Heart right ventricle (tissue), 16 donors: Measurements from ENCODE around the gene PHF14. TPM values are rescaled to one million over a fixed set of nuclear protein-coding genes. Genes with fewer than 3 reads are reported as not detected.

Source experiments
- ATAC-seq, 8 donors: fragments of 200-7000 bp; cut with Tn5 transposase; one replicate each; pipeline ENCODE4 v1.9.1; 2020; ENCODE audit warnings: mild to moderate bottlenecking in 8 of 8, moderate library complexity in 8 of 8, moderate number of reproducible peaks in 1 of 8
- DNase-seq, 2 donors: peaks; one replicate each; pipeline ENCODE4 v3.0.0-alpha.2; 2020
- H3K27ac ChIP-seq, 10 donors: fragments of 200-600 bp; sonication (generic) in 2 of 10; one replicate each; pipeline versions ENCODE4 v1.5.0 to v1.8.0; 2020 to 2022; ENCODE audit warnings: mild to moderate bottlenecking in 3 of 10
- H3K27me3 ChIP-seq, 7 donors: fragments of 200-600 bp; one replicate each; pipeline ENCODE4 v1.8.0; 2021 to 2022; ENCODE audit warnings: mild to moderate bottlenecking in 2 of 7
- H3K36me3 ChIP-seq, 9 donors: fragments of 200-600 bp; sonication (generic) in 1 of 9; one replicate each; pipeline versions ENCODE4 v1.5.0 to v1.8.0; 2020 to 2022; ENCODE audit warnings: mild to moderate bottlenecking in 2 of 9
- H3K4me1 ChIP-seq, 9 donors: fragments of 200-600 bp; sonication (generic) in 1 of 9; one replicate each; pipeline versions ENCODE4 v1.5.0 to v1.8.0; 2020 to 2022; ENCODE audit warnings: mild to moderate bottlenecking in 4 of 9
- H3K4me3 ChIP-seq, 10 donors: fragments of 200-600 bp; sonication (generic) in 2 of 10; one replicate each; pipeline versions ENCODE4 v1.5.0 to v1.8.0; 2020 to 2022; ENCODE audit warnings: mild to moderate bottlenecking in 7 of 10, moderate library complexity in 2 of 10
- H3K9me3 ChIP-seq, 11 donors: fragments of 200-600 bp in 10 of 11; sonication (generic) in 2 of 11; one replicate each; pipeline versions ENCODE4 v1.5.0 to v1.8.0; 2013 to 2022; ENCODE audit warnings: mild to moderate bottlenecking in 2 of 11, control low read depth in 1 of 11, moderate library complexity in 1 of 11
- CTCF ChIP-seq, 9 donors: fragments of 200-600 bp; sonication (generic) in 2 of 9; IDR thresholded peaks; one replicate each; pipeline versions ENCODE4 v1.5.0 to v1.8.0; 2021 to 2022; ENCODE audit warnings: antibody characterized with exemption in 9 of 9, mild to moderate bottlenecking in 5 of 9, moderate library complexity in 1 of 9
- WGBS, 2 donors: extraction: QIAGEN DNeasy Blood & Tissue Kit; methylation state at CpG; one replicate each; pipeline ENCODE4 v1.1.7; 2013; ENCODE audit warnings: inconsistent platforms in 1 of 2; 5-methylcytosine and 5-hydroxymethylcytosine counted together
- intact Hi-C, 10 donors: fragments of 100-400 bp; cut with DNase I; formaldehyde crosslinking; loops; one replicate each; pipeline versions ENCODE4 v1.11.1 to v1.14.2; 2022
- polyA plus RNA-seq, 2 donors: library from polyadenylated mRNA; stranded (reverse); fragments of 200-250 nt; gene quantifications; one replicate each; pipeline ENCODE4 v1.2.3, GENCODE V29; 2013
- total RNA-seq, 10 donors: library from RNA; stranded (reverse); fragmentation: NEBNext Ultra II Directional in 3 of 10; extraction: Animal tissue kit (Norgen Biotek cat#: 25700) in 3 of 10; gene quantifications; one replicate each; pipeline versions ENCODE4 v1.2.1 to v1.2.4, GENCODE V29; 2021 to 2023
- donor health status: Arrhythmogenic right ventricular cardiomyopathy.
- donor health status: ischemic (EF 13 %, LVEDD 7.1; RV severe dilation, severe dysfunction).
- donor health status: healthy with polysubstance abuse.
- donor health status: DM: no; HTN: yes; CAD: no.
- donor health status: DM: no; HTN: no; CAD: no.
- donor health status: ischemic (EF 25% LVEDD 6.9; RV normal size, moderate dysfunction).
- donor health status: ischemic (EF 25% LVEDD 5.7; RV mildly dilated, moderate dysfunction).
- donor health status: healthy.
- donor health status: DM: yes; HTN: yes; CAD: no.
- donor health status: Ischemic cardiomyopathy.
- donor health status: ischemic (EF 35%, LVEDD 5.7; RV mildly dilated, moderate dysfunction).
- donor health status: nonischemic (EF 11% LVEDD 7.7; RV severe dilation, severe dysfunction).
- donor health status: DM: yes; HTN: yes; CAD: no.
- donor health status: PGD.
- donor health status: ischemic (EF 29% LVEDD 5.4; RV normal size, mild dysfunction).
- donor health status: nonischemic (EF 23%, LVEDD 6.1; RV moderate dilation, normal function).

The PHF14 gene
- total and polyA plus RNA-seq, 12 donors, result 11.9 to 21.4 (median 14.8) TPM

DNA sequence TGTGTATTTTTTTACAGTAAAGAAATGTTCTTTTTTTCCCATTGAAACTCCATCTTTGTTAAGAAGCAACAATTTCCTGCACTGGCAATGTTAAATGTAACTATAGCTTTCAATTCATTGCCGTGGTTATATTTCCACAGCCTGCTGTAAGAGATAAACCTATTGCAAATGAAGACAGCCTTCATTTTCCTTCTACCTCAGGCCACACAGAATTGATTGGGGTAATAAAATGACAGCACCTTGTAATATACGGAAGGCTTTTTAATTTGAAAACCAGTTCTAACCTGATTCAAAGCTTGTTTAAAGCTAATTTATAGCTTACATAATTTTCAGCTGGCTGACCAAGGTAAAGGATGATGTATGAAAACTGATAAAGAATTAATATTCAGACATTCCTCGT lies 161.9 kb downstream of the PHF14 start:
- ATAC-seq, result no peak
- intact Hi-C loops, result no loop called here
- Histone ChIP-seq H3K4me1 (no peaks in the 10 kb centered on the region), H3K27ac (no peak overlapping the region), H3K36me3 (peaks cover 0 to 22% (median 0%) of the 10 kb centered on the region in 9 donors), H3K27me3 (no peaks in the 10 kb centered on the region), H3K9me3 (no peaks in the 10 kb centered on the region), H3K4me3 (no peak overlapping the region)
- 92 to 94% methylated on average over 3 of the region's 3 CpGs for WGBS, 2 donors
- no peak for TF ChIP-seq CTCF (IDR thresholded peaks at IDR 0.05)
- DNase-seq, result no peak

- WGBS, 2 donors, result 80 to 85% methylated on average over 3 of the region's 3 CpGs
- DNase-seq (no peak), ATAC-seq (no peak)
- H3K36me3 ChIP-seq, result peaks cover 0 to 8% (median 0%) of the 10 kb centered on the region in 9 donors
- no peak overlapping the region for H3K4me3 ChIP-seq
- H3K9me3 ChIP-seq, result no peaks in the 10 kb centered on the region
- no peak overlapping the region for H3K27ac ChIP-seq
- H3K27me3 ChIP-seq, result no peaks in the 10 kb centered on the region
- intact Hi-C loops, result no loop called here
- no peak for TF ChIP-seq CTCF (IDR thresholded peaks at IDR 0.05)
- H3K4me1 ChIP-seq, result no peaks in the 10 kb centered on the region
Measured at GRCh38 chr7:11141541-11141940, 167.9 kb downstream of the PHF14 start.

DNA sequence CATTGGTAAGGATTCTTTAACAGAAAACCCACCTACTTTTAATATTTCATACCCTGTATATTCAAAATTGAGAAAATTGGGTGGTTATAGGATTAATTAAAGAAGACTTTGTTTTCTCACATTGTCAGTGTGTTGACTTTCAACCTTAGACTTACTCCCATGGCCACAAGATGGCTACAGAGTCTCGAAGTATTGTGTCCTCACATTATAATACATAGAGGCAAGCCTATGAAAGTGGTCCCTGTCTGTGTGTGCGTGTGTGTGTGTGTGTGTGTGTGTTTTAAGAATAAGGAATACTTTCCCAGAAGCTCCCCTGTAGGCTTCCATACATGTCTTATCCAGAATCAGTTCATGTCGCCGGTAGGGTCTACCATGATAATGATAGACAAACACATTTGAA lies 180.0 kb downstream of the PHF14 start:
- Histone ChIP-seq H3K4me3 (no peak overlapping the region), H3K36me3 (peaks cover 0 to 4% (median 0%) of the 10 kb centered on the region in 9 donors), H3K9me3 (no peaks in the 10 kb centered on the region), H3K27ac (no peak overlapping the region), H3K4me1 (no peaks in the 10 kb centered on the region), H3K27me3 (no peaks in the 10 kb centered on the region)
- ATAC-seq, result no peak
- WGBS, 2 donors, result 94 to 96% methylated on average over 4 of the region's 4 CpGs
- peak in 1 of 9 donors; percentile 10 for TF ChIP-seq CTCF (IDR thresholded peaks at IDR 0.05)
- intact Hi-C loops, result no loop called here
- no peak for DNase-seq

DNA sequence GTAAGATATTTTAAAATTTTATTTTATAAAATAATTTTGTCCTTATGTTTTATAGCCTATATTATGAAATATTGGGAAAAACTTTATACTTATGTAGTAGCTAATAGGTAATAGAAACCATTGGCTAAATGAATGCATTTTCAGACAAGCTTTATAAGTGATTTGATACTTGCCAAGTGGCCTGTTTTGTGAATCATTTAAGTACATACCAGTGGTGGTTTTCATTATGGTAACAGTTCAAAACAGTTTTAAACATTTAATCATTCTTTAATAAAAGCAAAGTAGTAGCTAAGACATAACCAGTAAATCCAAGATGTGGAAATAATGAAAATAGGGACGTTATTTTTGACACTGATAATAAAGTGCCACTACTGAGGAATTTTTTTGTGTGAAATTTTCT lies 182.2 kb downstream of the PHF14 start:
- DNase-seq, result no peak
- 89 to 91% methylated on average over 1 of the region's 1 CpG for WGBS, 2 donors
- Histone ChIP-seq H3K27ac (no peak overlapping the region), H3K4me3 (no peak overlapping the region), H3K36me3 (no peaks in the 10 kb centered on the region), H3K9me3 (no peaks in the 10 kb centered on the region), H3K4me1 (no peaks in the 10 kb centered on the region), H3K27me3 (no peaks in the 10 kb centered on the region)
- intact Hi-C loops, result no loop called here
- no peak for TF ChIP-seq CTCF (IDR thresholded peaks at IDR 0.05)
- ATAC-seq, result no peak
